B cell (primary cell): ENCODE data around the gene LRRTM1. TPM values are rescaled to one million over a fixed set of nuclear protein-coding genes. Genes with fewer than 3 reads are reported as not detected.

Experiments
- ATAC-seq: fragments of 200-7000 bp; cut with Tn5 transposase; one replicate; pipeline ENCODE4 v1.10.0; 2021; ENCODE audit warnings: low read depth, mild to moderate bottlenecking, moderate number of reproducible peaks, moderate library complexity
- CTCF ChIA-PET: fragments of 350-600 bp; sonication (Branson Sonifier 250); formaldehyde crosslinking; loops from one replicate; lab custom pipeline; 2021; ENCODE audit warnings: antibody characterized with exemption, inconsistent platforms; lab: Charles Lee
- POLR2A ChIA-PET: fragments of 350-600 bp; sonication (Branson Sonifier 250); formaldehyde crosslinking; loops from one replicate; lab custom pipeline; 2021; ENCODE audit warnings: antibody characterized with exemption; lab: Charles Lee
- DNase-seq: peaks from one replicate; pipeline ENCODE4 v3.0.0; 2013
- H2AFZ ChIP-seq: 2 replicates; pipeline ENCODE4 v1.6.1; 2012; ENCODE audit warnings: mild to moderate bottlenecking, low read depth, low read length; ENCODE audit not compliant: insufficient read depth, poor library complexity, severe bottlenecking
- H3K27ac ChIP-seq, 2 donors: 1 replicate in 1 of 2; 2 replicates in 1 of 2; pipeline ENCODE4 v1.5.1; 2012 to 2013; ENCODE audit warnings: low read length in 2 of 2, mild to moderate bottlenecking in 2 of 2, moderate library complexity in 1 of 2
- H3K27me3 ChIP-seq, 4 experiments: fragments of 200-600 bp in 1 of 4; sonication (generic) in 1 of 4; replicated peaks in 1 of 4; 1 replicate in 2 of 4; 2 replicates in 2 of 4; pipeline versions ENCODE4 v1.6.1 to v1.7.0; 2013 to 2016; ENCODE audit warnings: low read length in 3 of 4, mild to moderate bottlenecking in 2 of 4, mixed read lengths in 1 of 4, moderate library complexity in 1 of 4; ENCODE audit not compliant: insufficient read depth in 4 of 4, control insufficient read depth in 3 of 4; ENCODE audit errors: control extremely low read depth in 1 of 4
- H3K36me3 ChIP-seq, 2 experiments: replicated peaks in 1 of 2; 1 replicate in 1 of 2; 2 replicates in 1 of 2; pipeline versions ENCODE4 v1.6.1 to v1.7.1; 2013; ENCODE audit warnings: low read length in 1 of 2; ENCODE audit not compliant: insufficient read depth in 2 of 2, control insufficient read depth in 1 of 2; ENCODE audit errors: control extremely low read depth in 1 of 2, extremely low read depth in 1 of 2
- H3K4me1 ChIP-seq, 2 donors: fragments of 200-600 bp in 1 of 2; sonication (generic) in 1 of 2; 1 replicate in 1 of 2; 2 replicates in 1 of 2; pipeline versions ENCODE4 v1.5.1 to v1.6.1; 2013 to 2017; ENCODE audit warnings: low read length in 2 of 2; ENCODE audit not compliant: control insufficient read depth in 2 of 2, insufficient read depth in 2 of 2
- H3K4me2 ChIP-seq: replicated peaks from 2 replicates; pipeline ENCODE3; 2012; ENCODE audit warnings: mild to moderate bottlenecking, low read depth, low read length; ENCODE audit not compliant: poor library complexity, severe bottlenecking
- H3K4me3 ChIP-seq, 5 experiments: fragments of 200-600 bp in 1 of 5; sonication (generic) in 1 of 5; 1 replicate in 3 of 5; 2 replicates in 2 of 5; pipeline versions ENCODE4 v1.5.1 to v1.7.0; 2011 to 2016; ENCODE audit warnings: low read length in 4 of 5, mild to moderate bottlenecking in 4 of 5, low read depth in 2 of 5, control low read depth in 1 of 5, moderate library complexity in 1 of 5; ENCODE audit not compliant: insufficient read depth in 1 of 5; ENCODE audit errors: control extremely low read depth in 1 of 5, extremely low read depth in 1 of 5
- H3K79me2 ChIP-seq: fragments of 200-600 bp; sonication (generic); one replicate; pipeline ENCODE4 v1.6.0; 2016; ENCODE audit warnings: low read length; ENCODE audit not compliant: control insufficient read depth, insufficient read depth
- H3K9ac ChIP-seq: fragments of 200-600 bp; sonication (generic); 2 replicates; pipeline ENCODE4 v1.6.1; 2017; ENCODE audit warnings: mild to moderate bottlenecking, low read length, moderate library complexity
- H3K9me3 ChIP-seq, 3 donors: one replicate each; pipeline versions ENCODE4 v1.6.1 to v1.7.1; 2013; ENCODE audit warnings: low read length in 2 of 3; ENCODE audit not compliant: control insufficient read depth in 2 of 3, insufficient read depth in 1 of 3; ENCODE audit errors: control extremely low read depth in 1 of 3
- H4K20me1 ChIP-seq: 2 replicates; pipeline ENCODE4 v1.6.0; 2012; ENCODE audit warnings: mild to moderate bottlenecking, low read length; ENCODE audit not compliant: insufficient read depth, control insufficient read depth, poor library complexity, severe bottlenecking
- H3K27ac Mint-ChIP-seq: one replicate; pipeline ENCODE4 v1.8.0; 2021; ENCODE audit warnings: mixed read lengths
- H3K27me3 Mint-ChIP-seq: one replicate; pipeline ENCODE4 v1.8.0; 2021; ENCODE audit warnings: mixed read lengths
- H3K4me1 Mint-ChIP-seq: one replicate; pipeline ENCODE4 v1.8.0; 2021; ENCODE audit warnings: mixed read lengths
- H3K4me3 Mint-ChIP-seq: one replicate; pipeline ENCODE4 v1.8.0; 2021; ENCODE audit warnings: mixed read lengths
- H3K9me3 Mint-ChIP-seq: one replicate; pipeline ENCODE4 v1.8.0; 2022; ENCODE audit warnings: mixed read lengths; ENCODE audit not compliant: insufficient read depth
- EZH2 ChIP-seq: IDR thresholded peaks from 2 replicates; pipeline ENCODE4 v1.6.1; 2012; ENCODE audit warnings: borderline replicate concordance, low read depth, mild to moderate bottlenecking, moderate library complexity, low read length; ENCODE audit not compliant: insufficient read depth, poor library complexity, severe bottlenecking
- WGBS: methylation state at CpG from one replicate; pipeline ENCODE4 v1.1.5; 2013; ENCODE audit warnings: missing lambda C conversion rate; ENCODE audit not compliant: insufficient coverage; 5-methylcytosine and 5-hydroxymethylcytosine counted together
- intact Hi-C: fragments of 100-400 bp; cut with micrococcal nuclease; formaldehyde crosslinking; loops from one replicate; pipeline ENCODE4 v1.10.0; 2022
- polyA plus RNA-seq: library from polyadenylated mRNA; depleted of rRNA; stranded (reverse); fragments of >200 nt; gene quantifications from 2 replicates; pipeline ENCODE4 v1.2.3, GENCODE V29; 2012
- total RNA-seq, 2 donors: library from RNA; stranded (reverse); fragments of 120-200 nt in 1 of 2; gene quantifications; 1 replicate in 1 of 2; 2 replicates in 1 of 2; pipeline versions ENCODE4 v1.2.3 to v1.2.4, GENCODE V29; 2013 to 2022
- TF ChIP-seq, protein P1 (sequence below): fragments of 200-600 bp; IDR thresholded peaks from one replicate; pipeline ENCODE4 v1.8.0; 2022; ENCODE audit warnings: antibody characterized with exemption, mild to moderate bottlenecking

LRRTM1 gene
- total and polyA plus RNA-seq, 2 donors (not counting 1 experiment from before 2014, with no cell fraction given): not detected

DNA sequence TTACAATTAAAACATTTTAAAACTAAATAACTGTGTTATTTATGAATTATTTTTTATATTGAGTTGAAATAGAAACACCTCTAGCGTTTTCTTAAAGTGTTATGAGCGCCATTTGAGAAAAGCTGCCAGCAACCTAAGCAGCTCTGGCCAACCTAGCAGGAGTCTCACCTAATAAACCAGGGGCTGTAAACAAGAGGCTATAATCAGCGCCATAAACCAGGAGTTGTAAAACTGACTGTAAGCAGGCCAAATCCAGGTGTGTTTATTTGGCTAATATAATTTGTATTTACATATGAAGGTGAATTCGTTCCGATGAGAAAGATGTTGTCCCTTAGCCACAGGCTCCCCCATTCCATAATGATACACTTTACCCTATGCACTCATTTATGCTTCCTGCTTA, 34.7 kb downstream of the LRRTM1 start:
- Histone ChIP-seq H4K20me1 (no peaks in the 10 kb centered on the region), H3K9me3 (peaks cover 0 to 3% (median 0%) of the 10 kb centered on the region in 3 donors), H2AFZ (no peak overlapping the region), H3K4me1 (no peaks in the 10 kb centered on the region), H3K4me2 (no peak overlapping the region), H3K79me2 (no peaks in the 10 kb centered on the region), H3K9ac (no peak overlapping the region), H3K27ac (no peak overlapping the region), H3K4me3 (no peak overlapping the region), H3K27me3 (no peaks in the 10 kb centered on the region), H3K36me3 (no peaks in the 10 kb centered on the region)
- H3K4me1 Mint-ChIP-seq: no peaks in the 10 kb centered on the region
- ATAC-seq: no peak
- TF ChIP-seq, protein P1, sequence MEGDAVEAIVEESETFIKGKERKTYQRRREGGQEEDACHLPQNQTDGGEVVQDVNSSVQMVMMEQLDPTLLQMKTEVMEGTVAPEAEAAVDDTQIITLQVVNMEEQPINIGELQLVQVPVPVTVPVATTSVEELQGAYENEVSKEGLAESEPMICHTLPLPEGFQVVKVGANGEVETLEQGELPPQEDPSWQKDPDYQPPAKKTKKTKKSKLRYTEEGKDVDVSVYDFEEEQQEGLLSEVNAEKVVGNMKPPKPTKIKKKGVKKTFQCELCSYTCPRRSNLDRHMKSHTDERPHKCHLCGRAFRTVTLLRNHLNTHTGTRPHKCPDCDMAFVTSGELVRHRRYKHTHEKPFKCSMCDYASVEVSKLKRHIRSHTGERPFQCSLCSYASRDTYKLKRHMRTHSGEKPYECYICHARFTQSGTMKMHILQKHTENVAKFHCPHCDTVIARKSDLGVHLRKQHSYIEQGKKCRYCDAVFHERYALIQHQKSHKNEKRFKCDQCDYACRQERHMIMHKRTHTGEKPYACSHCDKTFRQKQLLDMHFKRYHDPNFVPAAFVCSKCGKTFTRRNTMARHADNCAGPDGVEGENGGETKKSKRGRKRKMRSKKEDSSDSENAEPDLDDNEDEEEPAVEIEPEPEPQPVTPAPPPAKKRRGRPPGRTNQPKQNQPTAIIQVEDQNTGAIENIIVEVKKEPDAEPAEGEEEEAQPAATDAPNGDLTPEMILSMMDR: no peak
- TF ChIP-seq EZH2: no peak
- DNase-seq: no peak
- no peak overlapping the region for H3K27ac Mint-ChIP-seq
- ChIA-PET POLR2A (no interaction called here), CTCF (no interaction called here)
- no peaks in the 10 kb centered on the region for H3K27me3 Mint-ChIP-seq
- intact Hi-C loops: no loop called here
- WGBS: no CpG with 5 or more reads among the region's 5 CpGs
- no peak overlapping the region for H3K4me3 Mint-ChIP-seq
- H3K9me3 Mint-ChIP-seq: peaks cover 7% of the 10 kb centered on the region

DNA sequence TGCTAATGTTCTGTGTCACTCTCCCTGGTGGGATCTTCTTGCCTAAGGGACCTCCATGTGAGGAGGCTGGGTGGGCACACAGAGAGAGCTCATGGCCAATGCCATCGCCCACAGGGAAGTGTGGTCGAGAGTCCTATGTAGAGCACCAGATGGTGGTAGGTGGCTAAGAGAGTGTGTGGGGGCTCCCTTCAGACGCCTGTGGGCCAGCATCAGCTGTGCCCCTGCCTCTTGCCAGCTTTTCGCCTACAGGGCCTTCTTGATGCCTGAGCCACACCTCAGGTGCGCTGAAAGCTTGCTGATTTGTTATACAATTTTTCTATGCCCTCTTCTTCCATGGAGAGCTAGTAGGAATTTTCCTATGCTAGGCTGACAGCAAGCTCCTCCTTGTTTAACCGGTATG, 38.3 kb downstream of the LRRTM1 start:
- Mint-ChIP-seq H3K4me1 (no peaks in the 10 kb centered on the region), H3K27ac (no peak overlapping the region), H3K27me3 (no peaks in the 10 kb centered on the region), H3K4me3 (no peak overlapping the region), H3K9me3 (peaks cover 7% of the 10 kb centered on the region)
- H3K79me2 ChIP-seq: no peaks in the 10 kb centered on the region
- H3K9ac ChIP-seq: no peak overlapping the region
- TF ChIP-seq, protein P1: no peak
- TF ChIP-seq EZH2: no peak
- H3K4me2 ChIP-seq: no peak overlapping the region
- H3K27ac ChIP-seq: no peak overlapping the region
- DNase-seq (no peak), ATAC-seq (no peak)
- H4K20me1 ChIP-seq: no peaks in the 10 kb centered on the region
- ChIA-PET CTCF (no interaction called here), POLR2A (no interaction called here)
- H2AFZ ChIP-seq: no peak overlapping the region
- no peak overlapping the region for H3K4me3 ChIP-seq
- no peaks in the 10 kb centered on the region for H3K36me3 ChIP-seq
- intact Hi-C loops: no loop called here
- WGBS: 84% methylated on average over 4 of the region's 6 CpGs
- H3K9me3 ChIP-seq: peaks cover 0 to 6% (median 0%) of the 10 kb centered on the region in 3 donors
- H3K27me3 ChIP-seq: no peaks in the 10 kb centered on the region
- no peaks in the 10 kb centered on the region for H3K4me1 ChIP-seq
